OCI-LY7 (cell line): ENCODE data around the gene NOB1. TPM values are rescaled to one million over a fixed set of nuclear protein-coding genes. Genes with fewer than 3 reads are reported as not detected.

Experiments
- BruUV-seq: library from RNA; stranded (reverse); fragments of 400-500 nt; replicated peaks from 2 replicates; lab custom pipeline; 2021; lab: Mats Ljungman, UMichigan
- CTCF ChIA-PET: fragments of 300-600 bp; sonication (Branson Sonifier 250); formaldehyde crosslinking; loops from one replicate; lab custom pipeline; 2022; ENCODE audit warnings: antibody characterized with exemption; ENCODE audit not compliant: unreplicated experiment; lab: Charles Lee
- POLR2A ChIA-PET: fragments of 300-600 bp; sonication (Branson Sonifier 250); formaldehyde crosslinking; loops from one replicate; lab custom pipeline; 2022; ENCODE audit warnings: antibody characterized with exemption; lab: Charles Lee
- DNase-seq: peaks from one replicate; pipeline ENCODE4 v3.0.0-alpha.2; 2015; ENCODE audit warnings: low spot score
- H2AFZ ChIP-seq: fragments of 200-600 bp; sonication (generic), shearing (Covaris generic); 2 replicates; pipeline ENCODE4 v1.6.1; 2014; ENCODE audit warnings: mild to moderate bottlenecking, antibody characterized with exemption, low read length, moderate library complexity
- H3K27ac ChIP-seq: fragments of 200-600 bp; sonication (generic); 2 replicates; pipeline ENCODE4 v1.5.1; 2014; ENCODE audit warnings: mixed run types, low read depth, mild to moderate bottlenecking, moderate library complexity, low read length, inconsistent platforms; ENCODE audit not compliant: poor library complexity, severe bottlenecking
- H3K36me3 ChIP-seq: fragments of 200-600 bp; sonication (generic); 2 replicates; pipeline ENCODE4 v1.6.1; 2014; ENCODE audit warnings: mild to moderate bottlenecking, antibody characterized with exemption, low read length, moderate library complexity, mixed read lengths; ENCODE audit not compliant: insufficient read depth
- H3K4me1 ChIP-seq: fragments of 200-600 bp; sonication (generic); 2 replicates; pipeline ENCODE4 v1.5.1; 2014; ENCODE audit warnings: mild to moderate bottlenecking, low read length; ENCODE audit not compliant: insufficient read depth, poor library complexity, severe bottlenecking
- H3K4me2 ChIP-seq: fragments of 200-600 bp; sonication (generic); 2 replicates; pipeline ENCODE4 v1.6.1; 2014; ENCODE audit warnings: mild to moderate bottlenecking, low read length
- H3K4me3 ChIP-seq: fragments of 200-600 bp; sonication (generic); 2 replicates; pipeline ENCODE4 v1.5.1; 2014; ENCODE audit warnings: mild to moderate bottlenecking, low read depth, low read length; ENCODE audit not compliant: poor library complexity, severe bottlenecking
- H3K79me2 ChIP-seq: fragments of 200-600 bp; sonication (generic); 2 replicates; pipeline ENCODE4 v1.6.1; 2016; ENCODE audit warnings: low read depth, mild to moderate bottlenecking, low read length, moderate library complexity, mixed read lengths; ENCODE audit not compliant: insufficient read depth
- H3K9me2 ChIP-seq: fragments of 200-600 bp; sonication (generic); 2 replicates; pipeline ENCODE4 v1.6.1; 2016; ENCODE audit warnings: mild to moderate bottlenecking, low read length, mixed read lengths; ENCODE audit not compliant: insufficient read depth
- H3K9me3 ChIP-seq: fragments of 200-600 bp; sonication (generic); 2 replicates; pipeline ENCODE4 v1.6.1; 2014; ENCODE audit warnings: mild to moderate bottlenecking, mixed run types, low read length, mixed read lengths
- H4K20me1 ChIP-seq: fragments of 200-600 bp; sonication (generic); 2 replicates; pipeline ENCODE4 v1.6.1; 2014; ENCODE audit warnings: mild to moderate bottlenecking, antibody characterized with exemption, low read length, moderate library complexity, mixed read lengths; ENCODE audit not compliant: insufficient read depth
- CTCF ChIP-seq: fragments of 200-600 bp; sonication (generic); conservative IDR thresholded peaks from 2 replicates; pipeline ENCODE4 v1.5.1; 2014; ENCODE audit warnings: mild to moderate bottlenecking, antibody characterized with exemption, low read length, moderate library complexity, mixed read lengths
- EZH2phosphoT487 ChIP-seq: fragments of 200-600 bp; sonication (generic); IDR thresholded peaks from 2 replicates; pipeline ENCODE4 v1.6.1; 2018; ENCODE audit warnings: low read depth, borderline replicate concordance, mild to moderate bottlenecking, mixed run types, antibody characterized with exemption, low read length, moderate library complexity, mixed read lengths
- intact Hi-C: fragments of 100-400 bp; cut with micrococcal nuclease; formaldehyde crosslinking; loops from one replicate; pipeline ENCODE4 v1.10.0; 2022; ENCODE audit not compliant: unreplicated experiment
- total RNA-seq, 2 experiments: library from RNA; depleted of rRNA in 1 of 2; stranded (reverse); fragments of >200 nt in 1 of 2; shearing (Covaris generic) in 1 of 2; gene quantifications; 2 replicates each; pipeline ENCODE4 v1.2.3, GENCODE V29; 2014 to 2022

Gene NOB1
- total RNA-seq, 2 experiments from 2014 or later: 36.9 to 68.7 TPM

- no TSS peak for BruUV-seq
- no peaks in the 10 kb centered on the region for H3K9me3 ChIP-seq
- no peaks in the 10 kb centered on the region for H4K20me1 ChIP-seq
- ChIA-PET POLR2A (interaction anchor here (0.8 kb wide), 1 partner anchor 9 kb away, joined by 3 read pairs; no protein-coding TSS in a partner anchor), CTCF (no interaction called here)
- TF ChIP-seq EZH2phosphoT487 (no peak), CTCF (no peak)
- H3K4me3 ChIP-seq: no peak overlapping the region
- H3K4me1 ChIP-seq: no peaks in the 10 kb centered on the region
- no peak overlapping the region for H3K27ac ChIP-seq
- H3K4me2 ChIP-seq: no peak overlapping the region
- DNase-seq: no peak
- H3K9me2 ChIP-seq: no peaks in the 10 kb centered on the region
- H3K79me2 ChIP-seq: no peaks in the 10 kb centered on the region
- no peak overlapping the region for H2AFZ ChIP-seq
- intact Hi-C loops: no loop called here
- no peaks in the 10 kb centered on the region for H3K36me3 ChIP-seq
Measured at GRCh38 chr16:69718111-69718764, 36.5 kb downstream of the NOB1 start.

GRCh38 chr16:69717066-69717465, 37.7 kb downstream of the NOB1 start:
- Histone ChIP-seq H3K36me3 (no peaks in the 10 kb centered on the region), H3K9me3 (no peaks in the 10 kb centered on the region), H3K4me2 (no peak overlapping the region), H3K27ac (no peak overlapping the region), H3K4me1 (no peaks in the 10 kb centered on the region), H2AFZ (no peak overlapping the region), H3K9me2 (no peaks in the 10 kb centered on the region), H3K4me3 (no peak overlapping the region), H3K79me2 (no peaks in the 10 kb centered on the region), H4K20me1 (no peaks in the 10 kb centered on the region)
- ChIA-PET POLR2A (interaction anchor here (0.8 kb wide), 1 partner anchor 10 kb away, joined by 3 read pairs; no protein-coding TSS in a partner anchor), CTCF (no interaction called here)
- intact Hi-C loops: no loop called here
- DNase-seq: no peak
- BruUV-seq: no TSS peak
- no peak for TF ChIP-seq EZH2phosphoT487
- TF ChIP-seq CTCF: no peak

GRCh38 chr16:69712914-69713581, 41.7 kb downstream of the NOB1 start:
- Histone ChIP-seq H3K27ac (no peak overlapping the region), H3K79me2 (no peaks in the 10 kb centered on the region), H4K20me1 (no peaks in the 10 kb centered on the region), H3K4me3 (no peak overlapping the region), H3K9me3 (no peaks in the 10 kb centered on the region), H3K36me3 (no peaks in the 10 kb centered on the region), H3K9me2 (no peaks in the 10 kb centered on the region), H3K4me1 (no peaks in the 10 kb centered on the region), H2AFZ (no peak overlapping the region), H3K4me2 (no peak overlapping the region)
- TF ChIP-seq EZH2phosphoT487 (no peak), CTCF (no peak)
- POLR2A ChIA-PET: interaction anchor here (0.5 kb wide), 1 partner anchor 72 kb away, joined by 3 read pairs; no protein-coding TSS in a partner anchor
- CTCF ChIA-PET: no interaction called here
- intact Hi-C loops: no loop called here
- no TSS peak for BruUV-seq
- no peak for DNase-seq
